Breast epithelium (tissue), 3 donors: Measurements from ENCODE around the gene CPAMD8.

ENCODE experiments used
- POLR2A ChIP-seq: fragments of 450-650 bp; IDR thresholded peaks from one replicate; pipeline ENCODE4 v1.6.1; 2016; ENCODE audit warnings: antibody characterized with exemption, mild to moderate bottlenecking, moderate library complexity
- TF ChIP-seq, protein P1 (sequence below), 3 donors: fragments of 450-650 bp; IDR thresholded peaks; one replicate each; pipeline ENCODE4 v1.5.1; 2016 to 2017; ENCODE audit warnings: antibody characterized with exemption in 3 of 3, mild to moderate bottlenecking in 3 of 3, moderate library complexity in 3 of 3

DNA sequence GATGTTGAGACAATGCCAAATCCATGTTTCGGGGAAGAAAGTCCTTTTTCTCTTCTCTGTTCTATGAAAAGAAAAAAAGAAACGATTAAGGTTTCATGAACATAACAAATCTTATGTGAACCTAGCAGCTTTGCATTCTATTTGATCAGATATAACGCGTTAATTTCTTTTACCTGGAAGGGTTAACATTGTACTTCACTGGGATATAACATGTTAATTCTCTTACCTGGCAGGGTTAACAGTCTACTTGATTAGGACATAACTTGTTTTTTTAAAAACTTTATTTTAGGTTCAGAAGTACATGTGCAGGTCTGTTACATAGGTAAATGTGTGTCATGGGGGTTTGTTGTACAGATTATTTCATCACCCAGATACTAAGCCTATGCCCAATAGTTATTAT is 68.8 kb downstream of the CPAMD8 start:
- TF ChIP-seq POLR2A = no peak
- TF ChIP-seq, protein P1, sequence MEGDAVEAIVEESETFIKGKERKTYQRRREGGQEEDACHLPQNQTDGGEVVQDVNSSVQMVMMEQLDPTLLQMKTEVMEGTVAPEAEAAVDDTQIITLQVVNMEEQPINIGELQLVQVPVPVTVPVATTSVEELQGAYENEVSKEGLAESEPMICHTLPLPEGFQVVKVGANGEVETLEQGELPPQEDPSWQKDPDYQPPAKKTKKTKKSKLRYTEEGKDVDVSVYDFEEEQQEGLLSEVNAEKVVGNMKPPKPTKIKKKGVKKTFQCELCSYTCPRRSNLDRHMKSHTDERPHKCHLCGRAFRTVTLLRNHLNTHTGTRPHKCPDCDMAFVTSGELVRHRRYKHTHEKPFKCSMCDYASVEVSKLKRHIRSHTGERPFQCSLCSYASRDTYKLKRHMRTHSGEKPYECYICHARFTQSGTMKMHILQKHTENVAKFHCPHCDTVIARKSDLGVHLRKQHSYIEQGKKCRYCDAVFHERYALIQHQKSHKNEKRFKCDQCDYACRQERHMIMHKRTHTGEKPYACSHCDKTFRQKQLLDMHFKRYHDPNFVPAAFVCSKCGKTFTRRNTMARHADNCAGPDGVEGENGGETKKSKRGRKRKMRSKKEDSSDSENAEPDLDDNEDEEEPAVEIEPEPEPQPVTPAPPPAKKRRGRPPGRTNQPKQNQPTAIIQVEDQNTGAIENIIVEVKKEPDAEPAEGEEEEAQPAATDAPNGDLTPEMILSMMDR (IDR thresholded peaks at IDR 0.05) = no peak
